ENCODE measurements around the gene JAZF1. TPM values are rescaled to one million over a fixed set of nuclear protein-coding genes. Genes with fewer than 3 reads are reported as not detected.

Gene JAZF1
- total and polyA plus RNA-seq, 4 donors = 5.2 to 16.5 (median 10.7) TPM

- H3K9ac ChIP-seq (ENCODE audit: insufficient read depth in 1 of 2, low read length in 2 of 2) = no peak overlapping the region
- peaks cover 0 to 2% (median 0%) of the 10 kb centered on the region in 4 donors for H3K36me3 ChIP-seq (ENCODE audit: control insufficient read depth in 4 of 4, insufficient read depth in 4 of 4, low read length in 4 of 4)
- no peak overlapping the region for H3K27ac ChIP-seq (ENCODE audit: low read depth in 1 of 2, low read length in 1 of 2)
- no peaks in the 10 kb centered on the region for H3K27me3 ChIP-seq (ENCODE audit: control insufficient read depth in 3 of 3, insufficient read depth in 3 of 3, low read length in 2 of 3)
- no peak overlapping the region for H3K4me3 ChIP-seq
- peaks cover 3 to 12% (median 7%) of the 10 kb centered on the region in 5 donors for H3K4me1 ChIP-seq (ENCODE audit: control insufficient read depth in 5 of 5, insufficient read depth in 5 of 5, low read length in 5 of 5)
- no peak for TF ChIP-seq CTCF (IDR thresholded peaks at IDR 0.05; ENCODE audit: control extremely low read depth, extremely low read depth)
- H3K9me3 ChIP-seq (ENCODE audit: control insufficient read depth in 4 of 4, insufficient read depth in 3 of 4, low read length in 3 of 4) = no peaks in the 10 kb centered on the region
- 92 to 97% methylated on average over 3 to 5 of the region's 5 CpGs for WGBS, 2 donors
- DNase-seq (no peak), ATAC-seq (ENCODE audit: insufficient read depth, low FRiP score) (no peak)
These were observed 6.2 kb downstream of the JAZF1 start for GRCh38 chr7:28174442-28174841.

DNA sequence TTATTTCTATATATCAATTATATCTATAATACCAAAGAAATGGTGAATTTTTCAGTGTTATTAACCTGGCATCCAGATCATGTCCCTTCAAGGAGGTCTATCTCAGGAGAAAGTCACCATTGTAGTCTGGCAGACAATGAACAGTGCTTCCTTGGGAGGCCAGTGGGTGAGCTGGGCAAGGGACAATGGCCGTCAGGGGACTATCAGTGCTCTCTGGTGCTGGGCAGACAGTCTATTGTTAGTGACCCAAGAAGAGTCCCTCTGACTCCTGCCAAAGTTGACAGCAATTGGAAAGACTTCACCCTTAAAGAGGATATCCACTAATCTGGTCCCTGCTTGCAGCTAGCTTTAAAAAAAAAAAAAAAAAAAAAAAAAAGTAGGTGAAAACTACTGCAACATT, 7.1 kb downstream of the JAZF1 start:
- ATAC-seq (ENCODE audit: insufficient read depth, low FRiP score) = no peak
- peak overlapping the region in 1 of 2 donors; percentile 66 for H3K27ac ChIP-seq (ENCODE audit: low read depth in 1 of 2, low read length in 1 of 2)
- no peak for DNase-seq
- no peak overlapping the region for H3K9ac ChIP-seq (ENCODE audit: insufficient read depth in 1 of 2, low read length in 2 of 2)
- no peaks in the 10 kb centered on the region for H3K9me3 ChIP-seq (ENCODE audit: control insufficient read depth in 4 of 4, insufficient read depth in 3 of 4, low read length in 3 of 4)
- no peaks in the 10 kb centered on the region for H3K27me3 ChIP-seq (ENCODE audit: control insufficient read depth in 3 of 3, insufficient read depth in 3 of 3, low read length in 2 of 3)
- H3K4me1 ChIP-seq (ENCODE audit: control insufficient read depth in 5 of 5, insufficient read depth in 5 of 5, low read length in 5 of 5) = peaks cover 3 to 14% (median 10%) of the 10 kb centered on the region in 5 donors
- no peak overlapping the region for H3K4me3 ChIP-seq
- peaks cover 0 to 2% (median 0%) of the 10 kb centered on the region in 4 donors for H3K36me3 ChIP-seq (ENCODE audit: control insufficient read depth in 4 of 4, insufficient read depth in 4 of 4, low read length in 4 of 4)
- 87 to 94% methylated on average over 1 of the region's 1 CpG for WGBS, 2 donors
- no peak for TF ChIP-seq CTCF (IDR thresholded peaks at IDR 0.05; ENCODE audit: control extremely low read depth, extremely low read depth)

GRCh38 chr7:28172958-28173357, 7.6 kb downstream of the JAZF1 start:
- WGBS, 2 donors = 92 to 96% methylated on average over 3 of the region's 3 CpGs
- Histone ChIP-seq H3K9ac (ENCODE audit: insufficient read depth in 1 of 2, low read length in 2 of 2) (no peak overlapping the region), H3K4me1 (ENCODE audit: control insufficient read depth in 5 of 5, insufficient read depth in 5 of 5, low read length in 5 of 5) (peaks cover 3 to 17% (median 10%) of the 10 kb centered on the region in 5 donors), H3K27ac (ENCODE audit: low read depth in 1 of 2, low read length in 1 of 2) (no peak overlapping the region), H3K36me3 (ENCODE audit: control insufficient read depth in 4 of 4, insufficient read depth in 4 of 4, low read length in 4 of 4) (peaks cover 0 to 2% (median 0%) of the 10 kb centered on the region in 4 donors), H3K9me3 (ENCODE audit: control insufficient read depth in 4 of 4, insufficient read depth in 3 of 4, low read length in 3 of 4) (no peaks in the 10 kb centered on the region), H3K27me3 (ENCODE audit: control insufficient read depth in 3 of 3, insufficient read depth in 3 of 3, low read length in 2 of 3) (no peaks in the 10 kb centered on the region), H3K4me3 (no peak overlapping the region)
- DNase-seq (no peak), ATAC-seq (ENCODE audit: insufficient read depth, low FRiP score) (no peak)
- no peak for TF ChIP-seq CTCF (IDR thresholded peaks at IDR 0.05; ENCODE audit: control extremely low read depth, extremely low read depth)

DNA sequence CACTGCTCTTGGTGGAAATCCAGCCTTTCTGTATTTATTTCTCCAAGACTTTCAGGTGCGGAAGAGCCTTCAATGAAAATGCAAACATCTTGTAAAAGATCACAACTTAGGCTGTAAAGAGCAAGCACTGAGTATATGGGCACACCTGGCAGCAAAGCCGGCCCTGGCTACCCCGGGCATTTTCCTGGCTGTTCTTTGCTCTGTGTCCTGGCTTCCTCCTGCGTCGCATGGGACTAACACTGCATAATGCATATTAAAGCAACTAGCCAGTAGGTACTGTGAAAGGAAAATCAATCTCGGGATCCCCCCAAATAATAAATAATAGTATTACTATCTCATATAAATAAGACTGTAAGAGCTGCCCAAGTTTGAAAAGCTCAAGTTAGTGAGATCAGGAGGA, 9.9 kb downstream of the JAZF1 start:
- ATAC-seq (ENCODE audit: insufficient read depth, low FRiP score) (no peak), DNase-seq (no peak)
- H3K9me3 ChIP-seq (ENCODE audit: control insufficient read depth in 4 of 4, insufficient read depth in 3 of 4, low read length in 3 of 4) = no peaks in the 10 kb centered on the region
- WGBS, 2 donors = 95 to 97% methylated on average over 6 of the region's 6 CpGs
- H3K36me3 ChIP-seq (ENCODE audit: control insufficient read depth in 4 of 4, insufficient read depth in 4 of 4, low read length in 4 of 4) = peaks cover 0 to 2% (median 0%) of the 10 kb centered on the region in 4 donors
- H3K27me3 ChIP-seq (ENCODE audit: control insufficient read depth in 3 of 3, insufficient read depth in 3 of 3, low read length in 2 of 3) = no peaks in the 10 kb centered on the region
- H3K4me1 ChIP-seq (ENCODE audit: control insufficient read depth in 5 of 5, insufficient read depth in 5 of 5, low read length in 5 of 5) = peaks cover 2 to 30% (median 8%) of the 10 kb centered on the region in 5 donors
- no peak overlapping the region for H3K4me3 ChIP-seq
- no peak overlapping the region for H3K27ac ChIP-seq (ENCODE audit: low read depth in 1 of 2, low read length in 1 of 2)
- TF ChIP-seq CTCF (IDR thresholded peaks at IDR 0.05; ENCODE audit: control extremely low read depth, extremely low read depth) = no peak
- no peak overlapping the region for H3K9ac ChIP-seq (ENCODE audit: insufficient read depth in 1 of 2, low read length in 2 of 2)

Data from lung (tissue), 12 donors.